ENCODE measurements around the gene SATB2. TPM values are rescaled to one million over a fixed set of nuclear protein-coding genes. Genes with fewer than 3 reads are reported as not detected.
A peak's percentile ranks its signal among the peaks of the same experiment; 100 is the strongest.

The SATB2 gene
- total RNA-seq (1 to 10 TPM; 1.9 to 3.0 (median 2.7) TPM), polyA plus RNA-seq (under 1 TPM; 0.39 to 0.58 (median 0.50) TPM)
- long read RNA-seq, donor 1, result 0 reads
- long read RNA-seq, donor 2, result 0 reads

DNA sequence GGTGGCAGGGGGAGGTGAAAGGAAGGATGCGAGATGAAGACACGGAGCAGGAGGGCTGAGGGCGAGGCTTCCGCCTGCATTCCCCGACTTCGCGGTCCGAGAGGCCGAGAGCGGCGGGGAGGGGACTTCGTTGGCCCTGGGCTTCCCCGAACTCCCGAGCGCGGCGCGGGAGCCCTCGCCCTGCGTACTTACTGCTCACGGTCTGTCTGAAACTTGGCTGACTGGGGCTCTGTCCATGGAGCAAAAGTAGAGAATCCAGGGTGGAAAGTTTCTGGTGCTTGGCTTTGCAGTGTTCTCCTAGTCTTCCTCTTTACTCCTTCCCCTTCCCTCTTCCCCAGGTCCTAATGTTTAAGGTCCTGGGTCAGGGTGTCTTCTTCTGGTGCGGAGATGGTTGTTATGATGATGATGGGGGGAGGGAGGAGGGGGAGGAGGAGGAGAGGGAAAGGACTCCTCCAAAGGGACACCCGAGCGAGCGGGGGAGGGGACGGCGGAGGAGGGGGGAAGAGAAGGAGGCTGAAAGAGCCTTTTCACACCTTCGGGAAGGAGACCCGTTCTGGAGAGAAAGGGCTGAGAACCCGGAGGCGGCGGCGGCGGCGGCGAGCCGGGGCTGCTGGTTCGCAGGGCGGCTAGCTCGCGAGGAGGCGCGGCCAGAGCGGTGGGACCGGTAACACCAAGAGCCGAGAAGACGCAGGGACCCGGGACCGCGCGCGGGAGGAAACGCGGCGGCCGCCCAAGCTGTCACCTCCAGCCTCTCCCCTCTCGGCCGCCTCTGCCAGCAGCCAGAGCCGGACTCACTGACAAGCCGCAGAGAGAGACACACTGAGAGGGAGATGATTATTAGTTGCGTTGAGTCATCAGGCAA, at the start of gene SATB2:
Gene SATB2, minus strand, starts transcription at position 793 of the 862 bp plus-strand sequence. CDS start 1,902 bp downstream, outside the sequence.
- WGBS, 5 donors, result 1 to 4% (median 1%) methylated on average over 48 to 61 of the region's 61 CpGs
- Histone ChIP-seq H3K4me1 (peaks cover 24 to 58% (median 42%) of the 10 kb centered on the region in 6 donors), H3K27ac (peak within 1 kb of the TSS in 6 of 8 donors; percentile 63 to 83 (median 71)), H3K9me3 (peaks cover 0 to 12% (median 0%) of the 10 kb centered on the region in 8 donors), H3K27me3 (replicated peaks in 1 of 7) (peaks cover 22 to 100% (median 81%) of the 10 kb centered on the region in 7 donors), H3K36me3 (no peaks in the 10 kb centered on the region), H3K4me3 (peak within 1 kb of the TSS; percentile 73 to 98 (median 90))
- peak in 1 of 3 donors; percentile 1 for TF ChIP-seq POLR2AphosphoS5 (IDR thresholded peaks at IDR 0.05)
- TF ChIP-seq, protein P1, sequence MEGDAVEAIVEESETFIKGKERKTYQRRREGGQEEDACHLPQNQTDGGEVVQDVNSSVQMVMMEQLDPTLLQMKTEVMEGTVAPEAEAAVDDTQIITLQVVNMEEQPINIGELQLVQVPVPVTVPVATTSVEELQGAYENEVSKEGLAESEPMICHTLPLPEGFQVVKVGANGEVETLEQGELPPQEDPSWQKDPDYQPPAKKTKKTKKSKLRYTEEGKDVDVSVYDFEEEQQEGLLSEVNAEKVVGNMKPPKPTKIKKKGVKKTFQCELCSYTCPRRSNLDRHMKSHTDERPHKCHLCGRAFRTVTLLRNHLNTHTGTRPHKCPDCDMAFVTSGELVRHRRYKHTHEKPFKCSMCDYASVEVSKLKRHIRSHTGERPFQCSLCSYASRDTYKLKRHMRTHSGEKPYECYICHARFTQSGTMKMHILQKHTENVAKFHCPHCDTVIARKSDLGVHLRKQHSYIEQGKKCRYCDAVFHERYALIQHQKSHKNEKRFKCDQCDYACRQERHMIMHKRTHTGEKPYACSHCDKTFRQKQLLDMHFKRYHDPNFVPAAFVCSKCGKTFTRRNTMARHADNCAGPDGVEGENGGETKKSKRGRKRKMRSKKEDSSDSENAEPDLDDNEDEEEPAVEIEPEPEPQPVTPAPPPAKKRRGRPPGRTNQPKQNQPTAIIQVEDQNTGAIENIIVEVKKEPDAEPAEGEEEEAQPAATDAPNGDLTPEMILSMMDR (IDR thresholded peaks at IDR 0.05 in 8 of 11, conservative IDR thresholded peaks at IDR 0.05 in 3 of 11), result no peak
- intact Hi-C loops (cut with DNase I; ENCODE audit: low total_unique reads), result no loop called here
- peak; percentile 81 for DNase-seq

DNA sequence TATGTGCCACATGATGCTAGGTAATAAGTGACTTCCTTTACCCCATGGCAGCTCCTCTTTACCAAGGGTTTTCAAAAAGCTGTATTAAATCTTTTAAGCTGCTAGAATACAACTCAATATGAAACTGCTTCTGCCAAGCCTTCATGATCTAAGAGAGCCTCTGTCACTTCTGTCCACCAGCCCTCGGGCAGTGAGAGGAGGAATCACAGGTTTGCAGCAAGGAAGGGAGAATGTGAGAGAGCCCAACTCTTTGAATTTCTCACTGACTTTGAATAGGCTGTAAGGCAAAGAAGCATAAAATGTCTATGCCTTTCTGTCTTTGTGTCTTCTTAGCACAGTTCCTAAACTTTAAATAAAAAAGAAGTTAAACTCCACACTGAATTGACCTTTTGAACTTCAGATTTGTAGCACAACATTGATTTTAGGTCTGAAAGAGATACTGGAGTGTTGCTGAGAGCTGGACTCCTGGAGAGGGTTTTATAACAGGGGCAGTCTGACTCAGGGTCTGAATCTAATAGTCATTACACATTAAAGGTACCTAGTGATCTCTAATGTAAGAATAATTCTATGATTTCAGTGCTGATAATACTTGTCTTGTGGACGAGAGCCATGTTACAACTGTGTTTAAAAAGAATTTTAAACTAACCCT, 48.1 kb upstream of the SATB2 start:
- Histone ChIP-seq H3K9me3 (no peaks in the 10 kb centered on the region), H3K36me3 (no peaks in the 10 kb centered on the region), H3K4me1 (no peaks in the 10 kb centered on the region), H3K27me3 (replicated peaks in 1 of 7) (peaks cover 0 to 23% (median 0%) of the 10 kb centered on the region in 7 donors), H3K4me3 (no peak overlapping the region), H3K27ac (no peak overlapping the region)
- intact Hi-C loops (cut with DNase I; ENCODE audit: low total_unique reads), result no loop called here
- WGBS, 5 donors, result 63 to 80% (median 68%) methylated on average over 2 of the region's 2 CpGs
- DNase-seq, result no peak
- TF ChIP-seq POLR2AphosphoS5 (IDR thresholded peaks at IDR 0.05), result no peak
- TF ChIP-seq, protein P1 (IDR thresholded peaks at IDR 0.05 in 8 of 11, conservative IDR thresholded peaks at IDR 0.05 in 3 of 11), result no peak
- TF ChIP-seq POLR2A (IDR thresholded peaks at IDR 0.05), result no peak

DNA sequence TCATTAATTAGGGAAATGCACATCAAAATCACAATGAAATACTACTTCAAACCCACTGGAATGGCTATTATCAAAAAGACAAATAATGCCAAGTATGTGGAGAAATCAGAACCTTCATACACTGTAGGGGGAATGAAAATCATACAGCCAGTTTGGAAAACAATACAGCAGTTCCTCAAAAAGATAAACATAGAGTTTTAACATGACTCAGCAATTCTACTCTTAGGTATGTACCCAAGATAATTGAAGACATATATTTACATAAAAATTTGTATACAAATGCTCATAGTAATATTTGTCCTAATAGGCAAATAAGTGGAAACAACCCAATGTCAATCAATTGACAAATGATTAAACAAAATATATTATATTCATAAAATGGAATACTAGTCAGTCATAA, 45.4 kb upstream of the SATB2 start:
- Histone ChIP-seq H3K9me3 (no peaks in the 10 kb centered on the region), H3K4me3 (no peak overlapping the region), H3K4me1 (no peaks in the 10 kb centered on the region), H3K36me3 (no peaks in the 10 kb centered on the region), H3K27ac (no peak overlapping the region), H3K27me3 (replicated peaks in 1 of 7) (peaks cover 0 to 18% (median 0%) of the 10 kb centered on the region in 7 donors)
- no peak for TF ChIP-seq POLR2AphosphoS5 (IDR thresholded peaks at IDR 0.05)
- TF ChIP-seq POLR2A (IDR thresholded peaks at IDR 0.05), result no peak
- TF ChIP-seq, protein P1 (IDR thresholded peaks at IDR 0.05 in 8 of 11, conservative IDR thresholded peaks at IDR 0.05 in 3 of 11), result no peak
- intact Hi-C loops (cut with DNase I; ENCODE audit: low total_unique reads), result no loop called here
- no peak for DNase-seq

DNA sequence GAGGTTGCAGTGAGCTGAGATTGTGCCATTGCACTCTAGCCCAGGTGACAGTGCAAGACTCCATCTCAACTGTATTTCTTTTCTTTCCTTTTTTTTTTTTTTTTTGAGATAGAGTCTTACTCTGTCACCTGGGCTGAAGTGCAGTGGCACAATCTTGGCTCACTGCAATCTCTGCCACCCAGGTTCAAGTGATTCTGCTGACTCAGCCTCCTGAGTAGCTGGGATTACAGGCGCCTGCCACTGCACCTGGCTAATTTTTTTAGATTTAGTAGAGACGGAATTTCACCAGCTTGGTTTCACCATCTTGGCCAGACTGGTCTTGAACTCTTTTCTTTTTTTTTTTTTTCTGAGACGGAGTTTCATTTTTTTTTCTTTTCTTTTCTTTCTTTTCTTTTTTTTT, 41.3 kb upstream of the SATB2 start:
- DNase-seq, result no peak
- Histone ChIP-seq H3K9me3 (no peaks in the 10 kb centered on the region), H3K27me3 (replicated peaks in 1 of 7) (peaks cover 0 to 27% (median 0%) of the 10 kb centered on the region in 7 donors), H3K4me1 (no peaks in the 10 kb centered on the region), H3K36me3 (no peaks in the 10 kb centered on the region), H3K27ac (no peak overlapping the region), H3K4me3 (no peak overlapping the region)
- WGBS, 5 donors, result 85 to 94% (median 90%) methylated on average over 3 of the region's 3 CpGs
- intact Hi-C loops (cut with DNase I; ENCODE audit: low total_unique reads), result no loop called here
- TF ChIP-seq POLR2AphosphoS5 (IDR thresholded peaks at IDR 0.05), result no peak
- TF ChIP-seq, protein P1 (IDR thresholded peaks at IDR 0.05 in 8 of 11, conservative IDR thresholded peaks at IDR 0.05 in 3 of 11), result no peak
- TF ChIP-seq POLR2A (IDR thresholded peaks at IDR 0.05), result no peak

Measured in spleen (tissue), 13 donors.